ENCODE data around the gene TRMT6. TPM values are rescaled to one million over a fixed set of nuclear protein-coding genes. Genes with fewer than 3 reads are reported as not detected.
A peak's percentile ranks its signal among the peaks of the same experiment; 100 is the strongest.

Gene TRMT6
- total and polyA plus RNA-seq, 4 donors, result 5.5 to 17.0 (median 10.8) TPM

DNA sequence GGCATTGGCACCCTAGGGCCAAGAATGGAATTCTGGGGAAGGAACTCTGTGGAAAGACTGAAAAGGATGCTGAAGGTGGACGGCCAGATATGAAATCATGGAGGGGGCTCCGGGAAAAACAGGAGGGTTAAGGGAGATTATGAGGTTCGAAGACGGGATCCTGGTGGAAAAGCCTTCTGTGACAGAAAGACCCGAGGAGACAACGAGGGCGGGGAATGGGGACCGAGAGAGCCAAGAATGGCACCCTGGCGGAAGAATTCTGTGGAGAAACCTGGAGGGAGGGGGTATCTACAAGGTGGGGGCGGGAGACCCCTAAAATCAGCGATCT lies 426 bp downstream of the TRMT6 start:
- peak overlapping the region; percentile 52 to 66 for H3K27ac ChIP-seq (ENCODE audit: low read depth in 1 of 2, low read length in 1 of 2)
- H3K4me3 ChIP-seq, result peak overlapping the region; percentile 76
- no peaks in the 10 kb centered on the region for H3K27me3 ChIP-seq (ENCODE audit: control insufficient read depth in 3 of 3, insufficient read depth in 3 of 3, low read length in 2 of 3)
- peaks cover 0 to 20% (median 7%) of the 10 kb centered on the region in 5 donors for H3K4me1 ChIP-seq (ENCODE audit: control insufficient read depth in 5 of 5, insufficient read depth in 5 of 5, low read length in 5 of 5)
- ATAC-seq (ENCODE audit: insufficient read depth, low FRiP score) (no peak), DNase-seq (no peak)
- peaks cover 7 to 24% (median 10%) of the 10 kb centered on the region in 4 donors for H3K36me3 ChIP-seq (ENCODE audit: control insufficient read depth in 4 of 4, insufficient read depth in 4 of 4, low read length in 4 of 4)
- H3K9me3 ChIP-seq (ENCODE audit: control insufficient read depth in 4 of 4, insufficient read depth in 3 of 4, low read length in 3 of 4), result no peaks in the 10 kb centered on the region
- H3K9ac ChIP-seq (ENCODE audit: insufficient read depth in 1 of 2, low read length in 2 of 2), result peak overlapping the region in 1 of 2 donors; percentile 55
- 1% methylated on average over 11 of the region's 11 CpGs for WGBS, 2 donors
- TF ChIP-seq, protein P1, sequence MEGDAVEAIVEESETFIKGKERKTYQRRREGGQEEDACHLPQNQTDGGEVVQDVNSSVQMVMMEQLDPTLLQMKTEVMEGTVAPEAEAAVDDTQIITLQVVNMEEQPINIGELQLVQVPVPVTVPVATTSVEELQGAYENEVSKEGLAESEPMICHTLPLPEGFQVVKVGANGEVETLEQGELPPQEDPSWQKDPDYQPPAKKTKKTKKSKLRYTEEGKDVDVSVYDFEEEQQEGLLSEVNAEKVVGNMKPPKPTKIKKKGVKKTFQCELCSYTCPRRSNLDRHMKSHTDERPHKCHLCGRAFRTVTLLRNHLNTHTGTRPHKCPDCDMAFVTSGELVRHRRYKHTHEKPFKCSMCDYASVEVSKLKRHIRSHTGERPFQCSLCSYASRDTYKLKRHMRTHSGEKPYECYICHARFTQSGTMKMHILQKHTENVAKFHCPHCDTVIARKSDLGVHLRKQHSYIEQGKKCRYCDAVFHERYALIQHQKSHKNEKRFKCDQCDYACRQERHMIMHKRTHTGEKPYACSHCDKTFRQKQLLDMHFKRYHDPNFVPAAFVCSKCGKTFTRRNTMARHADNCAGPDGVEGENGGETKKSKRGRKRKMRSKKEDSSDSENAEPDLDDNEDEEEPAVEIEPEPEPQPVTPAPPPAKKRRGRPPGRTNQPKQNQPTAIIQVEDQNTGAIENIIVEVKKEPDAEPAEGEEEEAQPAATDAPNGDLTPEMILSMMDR (IDR thresholded peaks at IDR 0.05; ENCODE audit: control extremely low read depth, extremely low read depth), result no peak

DNA sequence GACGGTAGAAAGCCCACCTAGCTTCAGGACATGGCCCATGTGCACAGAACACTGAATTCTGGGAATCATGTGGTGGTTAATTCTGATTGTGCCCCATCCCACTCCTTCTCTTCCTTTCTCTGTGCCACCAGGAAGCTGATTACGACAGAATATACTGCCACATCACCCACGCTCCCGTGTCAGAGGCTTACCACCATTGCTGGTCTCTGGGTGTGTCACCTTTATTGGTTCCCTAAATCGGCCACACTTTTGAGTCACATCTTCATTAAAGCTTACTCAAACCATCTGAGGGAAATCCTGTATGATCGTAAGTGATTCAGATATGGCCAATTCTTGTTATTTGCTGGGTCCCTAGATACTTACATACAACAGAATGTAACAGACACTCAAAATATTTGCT lies 3.1 kb downstream of the TRMT6 start:
- DNase-seq (no peak), ATAC-seq (ENCODE audit: insufficient read depth, low FRiP score) (no peak)
- Histone ChIP-seq H3K27ac (ENCODE audit: low read depth in 1 of 2, low read length in 1 of 2) (no peak overlapping the region), H3K27me3 (ENCODE audit: control insufficient read depth in 3 of 3, insufficient read depth in 3 of 3, low read length in 2 of 3) (no peaks in the 10 kb centered on the region), H3K4me3 (no peak overlapping the region), H3K9me3 (ENCODE audit: control insufficient read depth in 4 of 4, insufficient read depth in 3 of 4, low read length in 3 of 4) (no peaks in the 10 kb centered on the region), H3K9ac (ENCODE audit: insufficient read depth in 1 of 2, low read length in 2 of 2) (no peak overlapping the region), H3K36me3 (ENCODE audit: control insufficient read depth in 4 of 4, insufficient read depth in 4 of 4, low read length in 4 of 4) (peaks cover 16 to 29% (median 20%) of the 10 kb centered on the region in 4 donors), H3K4me1 (ENCODE audit: control insufficient read depth in 5 of 5, insufficient read depth in 5 of 5, low read length in 5 of 5) (peaks cover 0 to 20% (median 7%) of the 10 kb centered on the region in 5 donors)
- TF ChIP-seq, protein P1 (IDR thresholded peaks at IDR 0.05; ENCODE audit: control extremely low read depth, extremely low read depth), result no peak
- WGBS, 2 donors, result 40 to 72% methylated on average over 6 of the region's 6 CpGs

DNA sequence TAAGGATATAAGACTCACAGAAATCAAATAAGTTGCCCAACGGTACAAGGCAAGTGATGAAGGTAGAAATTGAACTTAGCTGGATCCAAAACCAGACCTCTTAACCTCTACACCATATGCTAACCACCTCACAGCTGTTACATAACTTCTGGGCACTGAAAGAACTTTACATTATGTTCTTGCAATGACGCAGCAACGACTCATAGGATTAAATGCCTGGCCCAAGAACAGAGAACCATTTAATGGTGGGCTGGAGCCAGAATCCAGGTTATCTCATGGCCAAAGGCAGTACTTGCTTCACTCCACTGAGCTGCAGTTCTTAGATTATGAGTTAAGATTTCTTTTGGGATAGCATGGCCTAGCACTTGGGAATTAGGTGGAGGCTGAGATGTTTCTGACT lies 4.4 kb downstream of the TRMT6 start:
- no peaks in the 10 kb centered on the region for H3K27me3 ChIP-seq (ENCODE audit: control insufficient read depth in 3 of 3, insufficient read depth in 3 of 3, low read length in 2 of 3)
- TF ChIP-seq, protein P1 (IDR thresholded peaks at IDR 0.05; ENCODE audit: control extremely low read depth, extremely low read depth), result no peak
- H3K9ac ChIP-seq (ENCODE audit: insufficient read depth in 1 of 2, low read length in 2 of 2), result no peak overlapping the region
- peaks cover 0 to 9% (median 2%) of the 10 kb centered on the region in 5 donors for H3K4me1 ChIP-seq (ENCODE audit: control insufficient read depth in 5 of 5, insufficient read depth in 5 of 5, low read length in 5 of 5)
- H3K9me3 ChIP-seq (ENCODE audit: control insufficient read depth in 4 of 4, insufficient read depth in 3 of 4, low read length in 3 of 4), result no peaks in the 10 kb centered on the region
- H3K36me3 ChIP-seq (ENCODE audit: control insufficient read depth in 4 of 4, insufficient read depth in 4 of 4, low read length in 4 of 4), result peaks cover 17 to 35% (median 30%) of the 10 kb centered on the region in 4 donors
- no peak overlapping the region for H3K4me3 ChIP-seq
- DNase-seq, result no peak
- H3K27ac ChIP-seq (ENCODE audit: low read depth in 1 of 2, low read length in 1 of 2), result no peak overlapping the region
- 70 to 82% methylated on average over 3 of the region's 3 CpGs for WGBS, 2 donors
- ATAC-seq (ENCODE audit: insufficient read depth, low FRiP score), result no peak

DNA sequence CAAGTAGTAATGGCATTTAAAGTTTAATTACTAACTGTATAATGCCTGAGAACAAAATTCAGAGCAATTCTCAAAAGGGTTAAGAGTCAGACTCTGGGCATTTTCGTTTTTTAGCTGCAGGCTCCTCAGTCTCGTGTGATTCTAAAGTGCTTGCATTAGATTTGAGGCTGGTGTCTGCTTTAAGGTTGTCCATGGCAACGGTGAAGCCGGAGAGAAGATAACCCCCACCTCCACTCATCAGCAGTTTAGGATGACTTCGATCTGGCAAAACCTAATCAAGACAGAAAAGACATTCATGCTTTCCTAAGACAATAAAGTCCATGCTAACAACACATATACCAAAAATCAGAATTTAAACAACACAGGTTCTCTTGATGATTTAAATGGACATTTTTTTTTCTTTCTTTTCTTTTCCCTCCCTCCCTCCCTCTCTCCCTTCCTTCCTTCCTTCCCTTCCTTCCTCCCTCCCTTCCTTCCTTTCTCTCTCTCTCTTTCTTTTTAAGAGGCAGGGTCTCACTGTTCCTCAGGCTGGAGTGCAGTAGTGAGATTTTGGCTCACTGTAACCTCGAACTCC lies 11.8 kb downstream of the TRMT6 start:
- H3K27me3 ChIP-seq (ENCODE audit: control insufficient read depth in 3 of 3, insufficient read depth in 3 of 3, low read length in 2 of 3), result no peaks in the 10 kb centered on the region

More for the DNA sequence above, 11.8 kb downstream of the TRMT6 start:
- Histone ChIP-seq H3K36me3 (ENCODE audit: control insufficient read depth in 4 of 4, insufficient read depth in 4 of 4, low read length in 4 of 4) (peaks cover 21 to 38% (median 27%) of the 10 kb centered on the region in 4 donors), H3K4me3 (no peak overlapping the region), H3K27ac (ENCODE audit: low read depth in 1 of 2, low read length in 1 of 2) (no peak overlapping the region), H3K9ac (ENCODE audit: insufficient read depth in 1 of 2, low read length in 2 of 2) (no peak overlapping the region), H3K9me3 (ENCODE audit: control insufficient read depth in 4 of 4, insufficient read depth in 3 of 4, low read length in 3 of 4) (no peaks in the 10 kb centered on the region), H3K4me1 (ENCODE audit: control insufficient read depth in 5 of 5, insufficient read depth in 5 of 5, low read length in 5 of 5) (no peaks in the 10 kb centered on the region)
- DNase-seq (no peak), ATAC-seq (ENCODE audit: insufficient read depth, low FRiP score) (no peak)
- WGBS, 2 donors, result 77 to 89% methylated on average over 6 of the region's 6 CpGs
- TF ChIP-seq, protein P1 (IDR thresholded peaks at IDR 0.05; ENCODE audit: control extremely low read depth, extremely low read depth), result no peak

All from lung (tissue), 12 donors.